H1 (cell line): Measurements from ENCODE around the gene ZFP2. TPM values are rescaled to one million over a fixed set of nuclear protein-coding genes. Genes with fewer than 3 reads are reported as not detected.

Experiments
- polyA plus RNA-seq, 7 experiments: library from polyadenylated mRNA; depleted of rRNA in 3 of 7; stranded (reverse) in 5 of 7; unstranded in 2 of 7; fragments of >200 nt in 5 of 7; fragments of 200-250 nt in 2 of 7; gene quantifications; 1 replicate in 5 of 7; 2 replicates in 1 of 7; 4 replicates in 1 of 7; pipeline versions ENCODE4 v1.2.1 to v1.2.3, GENCODE V29; 2011 to 2013; ENCODE audit warnings: missing spikeins in 2 of 7, mixed read lengths in 2 of 7
- total RNA-seq: library from RNA; stranded (reverse); fragmentation: NEBNext Ultra II Directional; extraction: Animal tissue kit (Norgen Biotek cat#: 25700); gene quantifications from 2 replicates; pipeline ENCODE4 v1.2.1, GENCODE V29; 2021
- TF ChIP-seq, protein P1 (sequence below): fragments of 300-600 bp; sonication (generic); IDR thresholded peaks from 2 replicates; pipeline ENCODE4 v1.7.1; 2012; ENCODE audit warnings: low read length, moderate library complexity, mild to moderate bottlenecking, inconsistent platforms; ENCODE audit not compliant: insufficient replicate concordance

The ZFP2 gene
- total and polyA plus RNA-seq, 2 of the 8 experiments (the other 6 are each of a cell fraction or from before 2014, with no cell fraction given): 0.20 to 0.78 TPM

DNA sequence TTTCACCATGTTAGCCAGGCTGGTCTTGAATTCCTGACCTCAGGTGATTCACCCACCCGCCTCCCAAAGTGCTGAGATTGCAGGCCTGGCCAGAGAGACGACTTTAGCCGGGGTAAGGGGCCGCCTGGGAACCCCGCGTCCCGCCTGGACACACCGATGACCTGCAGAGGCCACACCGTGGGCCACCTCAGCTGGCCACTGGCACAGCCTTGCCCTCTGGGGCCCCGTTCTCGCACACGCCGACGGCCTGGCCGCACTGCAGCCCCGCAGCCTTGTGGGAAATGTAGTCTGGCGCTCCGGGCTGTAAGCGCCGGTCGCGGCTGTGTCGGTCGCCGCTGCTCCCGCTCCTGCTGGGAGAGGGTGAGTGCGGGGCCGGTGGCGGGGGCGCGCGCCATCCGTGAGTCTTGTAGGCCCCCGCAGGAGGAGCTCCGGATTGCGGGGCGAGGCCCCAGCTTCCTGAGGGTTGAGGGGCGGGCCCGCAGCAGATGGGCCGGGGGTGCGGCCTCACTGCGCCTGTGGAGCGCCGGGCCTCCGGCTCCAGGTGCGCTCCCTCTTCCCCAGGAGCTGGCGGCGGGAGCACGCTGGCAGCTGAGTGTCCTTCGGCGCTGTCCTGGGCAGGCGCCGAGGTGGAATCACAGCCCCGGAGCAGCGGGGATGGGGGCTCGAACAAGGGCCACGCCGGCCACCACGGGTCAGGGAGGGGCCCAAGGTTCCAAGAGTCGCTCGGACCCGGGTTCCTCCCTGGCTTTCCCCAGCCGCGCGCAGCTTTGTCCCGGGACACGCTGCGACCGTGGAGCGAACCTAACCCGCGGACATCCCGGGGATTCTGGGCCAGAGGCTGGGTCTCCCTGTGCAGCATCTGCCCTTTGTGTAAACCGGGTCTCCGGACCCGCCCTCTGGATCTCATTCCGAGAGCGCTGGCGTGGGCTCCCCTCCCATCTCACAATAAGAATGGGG, at the start of gene ZFP2 (continued):
- TF ChIP-seq, protein P1, sequence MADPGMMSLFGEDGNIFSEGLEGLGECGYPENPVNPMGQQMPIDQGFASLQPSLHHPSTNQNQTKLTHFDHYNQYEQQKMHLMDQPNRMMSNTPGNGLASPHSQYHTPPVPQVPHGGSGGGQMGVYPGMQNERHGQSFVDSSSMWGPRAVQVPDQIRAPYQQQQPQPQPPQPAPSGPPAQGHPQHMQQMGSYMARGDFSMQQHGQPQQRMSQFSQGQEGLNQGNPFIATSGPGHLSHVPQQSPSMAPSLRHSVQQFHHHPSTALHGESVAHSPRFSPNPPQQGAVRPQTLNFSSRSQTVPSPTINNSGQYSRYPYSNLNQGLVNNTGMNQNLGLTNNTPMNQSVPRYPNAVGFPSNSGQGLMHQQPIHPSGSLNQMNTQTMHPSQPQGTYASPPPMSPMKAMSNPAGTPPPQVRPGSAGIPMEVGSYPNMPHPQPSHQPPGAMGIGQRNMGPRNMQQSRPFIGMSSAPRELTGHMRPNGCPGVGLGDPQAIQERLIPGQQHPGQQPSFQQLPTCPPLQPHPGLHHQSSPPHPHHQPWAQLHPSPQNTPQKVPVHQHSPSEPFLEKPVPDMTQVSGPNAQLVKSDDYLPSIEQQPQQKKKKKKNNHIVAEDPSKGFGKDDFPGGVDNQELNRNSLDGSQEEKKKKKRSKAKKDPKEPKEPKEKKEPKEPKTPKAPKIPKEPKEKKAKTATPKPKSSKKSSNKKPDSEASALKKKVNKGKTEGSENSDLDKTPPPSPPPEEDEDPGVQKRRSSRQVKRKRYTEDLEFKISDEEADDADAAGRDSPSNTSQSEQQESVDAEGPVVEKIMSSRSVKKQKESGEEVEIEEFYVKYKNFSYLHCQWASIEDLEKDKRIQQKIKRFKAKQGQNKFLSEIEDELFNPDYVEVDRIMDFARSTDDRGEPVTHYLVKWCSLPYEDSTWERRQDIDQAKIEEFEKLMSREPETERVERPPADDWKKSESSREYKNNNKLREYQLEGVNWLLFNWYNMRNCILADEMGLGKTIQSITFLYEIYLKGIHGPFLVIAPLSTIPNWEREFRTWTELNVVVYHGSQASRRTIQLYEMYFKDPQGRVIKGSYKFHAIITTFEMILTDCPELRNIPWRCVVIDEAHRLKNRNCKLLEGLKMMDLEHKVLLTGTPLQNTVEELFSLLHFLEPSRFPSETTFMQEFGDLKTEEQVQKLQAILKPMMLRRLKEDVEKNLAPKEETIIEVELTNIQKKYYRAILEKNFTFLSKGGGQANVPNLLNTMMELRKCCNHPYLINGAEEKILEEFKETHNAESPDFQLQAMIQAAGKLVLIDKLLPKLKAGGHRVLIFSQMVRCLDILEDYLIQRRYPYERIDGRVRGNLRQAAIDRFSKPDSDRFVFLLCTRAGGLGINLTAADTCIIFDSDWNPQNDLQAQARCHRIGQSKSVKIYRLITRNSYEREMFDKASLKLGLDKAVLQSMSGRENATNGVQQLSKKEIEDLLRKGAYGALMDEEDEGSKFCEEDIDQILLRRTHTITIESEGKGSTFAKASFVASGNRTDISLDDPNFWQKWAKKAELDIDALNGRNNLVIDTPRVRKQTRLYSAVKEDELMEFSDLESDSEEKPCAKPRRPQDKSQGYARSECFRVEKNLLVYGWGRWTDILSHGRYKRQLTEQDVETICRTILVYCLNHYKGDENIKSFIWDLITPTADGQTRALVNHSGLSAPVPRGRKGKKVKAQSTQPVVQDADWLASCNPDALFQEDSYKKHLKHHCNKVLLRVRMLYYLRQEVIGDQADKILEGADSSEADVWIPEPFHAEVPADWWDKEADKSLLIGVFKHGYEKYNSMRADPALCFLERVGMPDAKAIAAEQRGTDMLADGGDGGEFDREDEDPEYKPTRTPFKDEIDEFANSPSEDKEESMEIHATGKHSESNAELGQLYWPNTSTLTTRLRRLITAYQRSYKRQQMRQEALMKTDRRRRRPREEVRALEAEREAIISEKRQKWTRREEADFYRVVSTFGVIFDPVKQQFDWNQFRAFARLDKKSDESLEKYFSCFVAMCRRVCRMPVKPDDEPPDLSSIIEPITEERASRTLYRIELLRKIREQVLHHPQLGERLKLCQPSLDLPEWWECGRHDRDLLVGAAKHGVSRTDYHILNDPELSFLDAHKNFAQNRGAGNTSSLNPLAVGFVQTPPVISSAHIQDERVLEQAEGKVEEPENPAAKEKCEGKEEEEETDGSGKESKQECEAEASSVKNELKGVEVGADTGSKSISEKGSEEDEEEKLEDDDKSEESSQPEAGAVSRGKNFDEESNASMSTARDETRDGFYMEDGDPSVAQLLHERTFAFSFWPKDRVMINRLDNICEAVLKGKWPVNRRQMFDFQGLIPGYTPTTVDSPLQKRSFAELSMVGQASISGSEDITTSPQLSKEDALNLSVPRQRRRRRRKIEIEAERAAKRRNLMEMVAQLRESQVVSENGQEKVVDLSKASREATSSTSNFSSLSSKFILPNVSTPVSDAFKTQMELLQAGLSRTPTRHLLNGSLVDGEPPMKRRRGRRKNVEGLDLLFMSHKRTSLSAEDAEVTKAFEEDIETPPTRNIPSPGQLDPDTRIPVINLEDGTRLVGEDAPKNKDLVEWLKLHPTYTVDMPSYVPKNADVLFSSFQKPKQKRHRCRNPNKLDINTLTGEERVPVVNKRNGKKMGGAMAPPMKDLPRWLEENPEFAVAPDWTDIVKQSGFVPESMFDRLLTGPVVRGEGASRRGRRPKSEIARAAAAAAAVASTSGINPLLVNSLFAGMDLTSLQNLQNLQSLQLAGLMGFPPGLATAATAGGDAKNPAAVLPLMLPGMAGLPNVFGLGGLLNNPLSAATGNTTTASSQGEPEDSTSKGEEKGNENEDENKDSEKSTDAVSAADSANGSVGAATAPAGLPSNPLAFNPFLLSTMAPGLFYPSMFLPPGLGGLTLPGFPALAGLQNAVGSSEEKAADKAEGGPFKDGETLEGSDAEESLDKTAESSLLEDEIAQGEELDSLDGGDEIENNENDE: no peak
